HuH-7 (cell line): Measurements from ENCODE around the gene ACSS2.

Experiments
- DNase-seq: peaks from one replicate; pipeline ENCODE4 v3.0.0; 2011; ENCODE audit warnings: low spot score

Gene ACSS2

DNA sequence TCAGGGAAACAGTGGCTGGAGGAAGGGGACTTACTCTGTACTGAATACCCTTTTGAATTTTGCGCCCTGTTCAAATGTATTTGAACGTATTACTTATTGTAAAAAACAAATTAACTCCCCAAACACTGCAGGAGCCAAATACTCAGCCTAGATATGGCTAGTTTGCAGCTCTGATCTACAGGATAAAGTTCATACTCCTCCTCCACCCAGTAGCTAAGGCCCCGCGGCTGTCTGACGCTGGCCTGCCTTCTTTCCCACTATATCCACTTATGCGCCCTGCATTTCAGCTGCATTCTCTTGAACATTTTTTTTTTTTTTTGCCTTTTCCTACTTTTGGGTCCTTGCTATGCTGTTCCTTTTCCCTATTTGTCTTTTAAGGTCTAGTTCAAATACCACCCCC, 72.7 kb downstream of the ACSS2 start:
- no peak for DNase-seq

DNA sequence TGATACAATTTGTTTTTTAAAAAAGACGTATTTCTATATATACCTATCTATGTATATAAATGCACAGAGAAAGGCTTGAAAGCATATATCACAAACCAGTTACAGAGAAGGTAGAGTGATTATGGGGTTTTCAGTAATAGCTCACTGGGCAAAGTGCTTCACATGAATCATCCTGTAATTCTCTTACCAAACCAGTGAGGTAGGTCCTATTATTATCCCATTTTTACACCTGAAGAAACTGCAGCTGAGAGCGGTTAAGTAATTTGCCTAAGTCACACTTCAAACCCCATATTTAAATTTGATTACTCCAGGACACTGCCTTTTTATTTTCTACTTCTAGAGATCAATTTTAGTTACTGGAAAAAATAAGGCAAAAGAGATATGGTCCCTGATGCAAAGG, 74.8 kb downstream of the ACSS2 start:
- no peak for DNase-seq

DNA sequence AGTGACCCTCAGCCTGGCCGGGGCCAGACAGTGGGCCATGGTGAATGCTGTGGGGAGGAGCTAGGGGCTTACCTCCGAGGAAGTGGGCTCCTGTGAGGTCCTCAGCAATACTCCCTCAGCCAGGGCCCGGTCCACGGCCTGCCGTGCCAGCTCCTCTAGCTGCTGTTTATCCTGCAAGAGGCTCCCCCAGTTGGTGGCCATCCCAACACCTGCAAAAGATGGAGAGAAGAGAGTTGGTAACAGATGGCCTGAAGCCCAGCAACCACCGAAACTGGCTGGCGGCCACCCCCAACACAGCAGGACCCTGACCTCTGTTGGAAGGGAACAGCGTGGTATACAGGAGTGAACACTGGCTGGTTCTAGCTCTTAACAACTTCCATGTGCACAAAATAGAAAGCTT, 75.2 kb downstream of the ACSS2 start:
- no peak for DNase-seq

DNA sequence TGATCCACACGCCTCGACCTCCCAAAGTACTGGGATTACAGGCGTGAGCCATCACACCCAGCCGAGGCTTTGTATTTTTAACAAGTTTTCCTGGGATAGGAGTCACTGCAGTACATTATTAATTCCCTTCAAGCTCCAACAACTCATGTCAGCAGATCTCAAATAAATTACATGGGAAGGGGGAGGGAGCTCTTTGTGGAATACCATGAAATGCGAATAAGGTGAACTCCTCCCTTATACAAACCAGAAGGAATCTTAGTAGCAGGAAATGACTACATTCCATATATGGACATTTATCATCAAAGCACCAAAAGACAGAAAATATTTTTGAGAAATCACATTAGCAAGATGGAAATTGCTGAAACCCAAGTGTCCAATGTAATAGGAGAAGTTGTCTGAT, 76.3 kb downstream of the ACSS2 start:
- DNase-seq: no peak

DNA sequence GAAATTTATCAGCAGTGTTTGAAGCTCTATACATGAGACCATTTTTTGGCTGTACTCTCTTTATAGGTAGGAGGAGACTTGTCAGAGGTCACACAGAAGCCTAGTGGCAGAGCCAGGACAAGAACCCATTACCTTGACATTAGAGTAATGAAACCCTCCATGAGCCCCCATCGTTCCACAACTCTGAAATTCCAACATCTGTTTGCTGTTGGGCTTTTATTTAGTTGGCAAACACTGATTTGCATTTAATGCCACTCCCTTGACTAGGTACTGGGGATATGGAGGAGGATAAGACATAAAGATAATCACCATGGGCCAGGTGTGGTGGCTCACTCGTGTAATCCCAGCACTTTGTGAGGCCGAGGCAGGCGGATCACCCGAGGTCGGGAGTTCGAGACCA, 77.5 kb downstream of the ACSS2 start:
- no peak for DNase-seq

DNA sequence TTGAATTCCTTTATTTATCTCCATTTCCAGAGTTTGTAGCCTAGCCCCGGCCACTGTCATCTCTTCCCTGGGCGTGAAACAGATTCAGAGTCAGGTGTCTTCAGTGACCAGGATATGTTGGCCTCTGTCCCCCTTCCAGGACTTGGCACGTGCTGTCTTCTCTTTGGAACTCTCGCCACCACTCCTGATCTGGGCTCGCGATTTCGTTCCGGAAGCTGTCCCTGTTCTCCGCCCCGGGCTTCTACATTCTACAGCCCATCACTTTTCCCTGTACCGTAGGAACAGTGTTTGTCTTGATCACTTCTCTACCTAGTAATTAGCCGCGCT, 78.5 kb downstream of the ACSS2 start:
- DNase-seq: no peak

DNA sequence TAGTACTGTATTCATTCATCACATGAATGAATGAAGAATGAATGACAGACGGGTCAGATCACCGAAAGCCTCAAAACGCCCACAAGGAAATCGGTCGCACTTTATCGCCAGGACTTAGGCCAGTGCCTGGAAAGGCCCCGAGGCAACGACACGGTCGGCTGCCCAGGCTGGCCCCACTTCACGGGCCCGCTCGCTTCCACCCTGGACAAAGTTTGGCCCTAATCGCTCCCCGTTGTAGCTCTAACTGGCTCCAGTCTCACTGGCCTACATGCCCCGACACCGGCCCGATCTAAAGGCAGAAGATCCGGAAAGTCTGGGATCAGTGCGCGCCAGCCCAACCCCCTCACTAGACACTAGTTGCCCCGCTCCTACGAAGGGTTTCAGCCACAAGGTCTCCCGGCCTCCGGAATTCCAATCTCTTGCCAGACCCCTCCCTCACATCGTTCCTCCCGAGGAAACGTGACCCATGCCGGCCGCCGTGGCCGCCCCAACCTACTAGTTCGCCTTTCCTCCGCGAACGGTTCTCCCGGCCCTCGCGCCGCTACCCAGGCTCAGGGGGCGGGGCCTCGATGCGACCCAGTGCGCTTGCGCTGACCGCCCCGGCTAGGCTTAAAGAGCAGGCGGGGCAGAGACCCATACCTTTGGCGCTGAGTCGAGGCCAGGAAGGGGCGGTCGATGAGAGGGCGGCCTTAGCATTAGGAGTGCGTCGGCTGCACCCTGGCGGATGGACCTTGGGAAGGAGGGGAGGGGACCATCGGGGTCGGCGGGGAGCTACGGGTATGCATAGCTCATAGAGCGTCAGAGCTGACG, 79.0 kb downstream of the ACSS2 start, which contains the start of the genes GSS and MYH7B:
Gene GSS, minus strand, starts transcription at position 576 of the 810 bp plus-strand sequence. CDS start 3,954 bp downstream, outside the sequence.
Gene MYH7B, plus strand, starts transcription at position 638 of the 810 bp plus-strand sequence. CDS start 22,138 bp downstream, outside the sequence.
- DNase-seq: peak; percentile 99

DNA sequence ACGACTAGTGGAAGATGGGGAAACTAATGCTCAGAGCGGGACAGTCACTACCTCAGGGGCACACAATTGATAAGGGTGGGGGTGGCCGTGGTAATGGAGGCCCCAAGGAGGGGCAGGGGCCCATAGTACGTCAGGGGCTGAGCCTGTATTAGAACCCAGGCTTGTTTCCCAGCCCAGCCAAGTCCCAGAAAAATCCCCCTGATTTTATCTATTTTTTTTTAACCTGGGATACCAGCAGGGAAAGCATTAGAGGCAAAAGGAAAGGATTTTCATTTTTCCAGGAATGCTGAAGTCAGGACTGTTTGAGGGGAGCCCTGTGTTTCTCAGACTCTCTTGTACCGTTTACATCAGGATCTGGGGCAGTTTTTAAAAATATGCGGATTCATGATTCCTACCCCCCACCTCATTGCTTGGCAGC, 79.6 kb downstream of the ACSS2 start:
- no peak for DNase-seq

DNA sequence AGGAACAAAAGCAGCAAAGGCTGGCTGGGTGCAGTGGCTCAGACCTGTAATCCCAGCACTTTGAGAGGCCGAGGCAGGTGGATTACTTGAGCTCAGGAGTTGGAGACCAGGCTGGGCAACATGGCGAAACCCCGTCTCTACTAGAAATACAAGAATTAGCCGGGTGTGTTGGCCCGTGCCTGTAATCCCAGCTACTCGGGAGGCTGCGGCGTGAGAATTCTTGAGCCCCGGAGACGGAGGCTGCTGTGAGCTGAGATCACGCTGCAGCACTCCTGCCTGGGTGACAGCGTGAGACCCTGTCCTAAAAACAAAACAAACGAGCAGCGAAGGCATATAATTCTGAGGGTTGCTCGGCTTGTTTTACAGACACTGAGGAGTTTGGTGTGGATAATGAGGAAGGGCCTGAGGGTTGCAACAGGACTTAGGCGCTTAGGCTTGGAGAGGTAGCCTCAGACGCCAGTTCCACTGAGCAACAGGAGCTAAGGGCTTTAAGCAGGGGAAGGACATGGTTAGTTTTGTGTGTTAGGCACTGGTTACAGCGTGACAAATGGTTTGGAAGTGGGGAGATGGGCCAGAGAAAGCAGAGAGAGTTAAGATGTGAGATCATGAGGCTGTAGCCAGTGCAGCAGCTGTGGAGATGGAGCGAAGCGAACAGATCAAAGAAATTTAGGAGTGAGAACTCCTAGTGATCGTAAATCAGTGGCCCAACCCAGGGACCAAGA, 80.5 kb downstream of the ACSS2 start:
- no peak for DNase-seq

DNA sequence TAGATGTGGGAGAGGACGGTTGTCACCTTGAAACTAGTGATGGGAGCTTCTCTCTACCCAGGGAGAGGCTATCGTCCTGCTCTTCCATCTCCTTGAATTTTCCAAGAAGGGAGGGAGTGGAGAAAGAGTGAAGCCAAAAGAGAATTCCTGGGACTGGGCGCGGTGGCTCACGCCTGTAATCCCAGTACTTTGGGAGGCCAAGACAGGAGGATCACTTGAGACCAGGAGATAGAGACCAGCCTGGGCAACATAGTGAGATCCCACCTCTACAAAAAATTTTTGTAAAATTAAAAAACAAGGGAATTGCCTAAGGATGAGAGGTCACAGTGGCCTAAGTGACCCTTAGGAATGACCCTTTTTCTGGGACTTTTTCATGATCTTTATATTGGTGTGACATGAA, 88.1 kb downstream of the ACSS2 start:
- DNase-seq: no peak

DNA sequence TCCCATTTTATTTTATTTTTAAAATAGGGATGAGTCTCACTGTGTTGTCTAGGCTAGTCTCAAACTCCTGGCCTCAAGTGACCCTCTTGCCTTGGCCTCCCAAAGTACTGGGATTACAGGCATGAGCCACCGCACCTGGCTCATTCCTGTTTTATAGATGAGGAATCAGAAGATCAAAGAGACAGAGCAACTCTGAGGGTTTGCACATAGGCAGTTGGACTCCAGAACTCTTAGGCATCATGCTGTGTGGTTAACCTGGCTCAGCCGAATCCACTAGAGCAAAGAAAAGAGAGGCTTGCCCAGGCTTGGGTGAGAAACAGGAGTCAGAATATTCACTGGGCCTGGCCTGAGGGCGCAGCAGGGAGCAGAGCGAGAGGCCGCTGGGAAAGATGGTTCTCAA, 88.6 kb downstream of the ACSS2 start:
- DNase-seq: no peak

DNA sequence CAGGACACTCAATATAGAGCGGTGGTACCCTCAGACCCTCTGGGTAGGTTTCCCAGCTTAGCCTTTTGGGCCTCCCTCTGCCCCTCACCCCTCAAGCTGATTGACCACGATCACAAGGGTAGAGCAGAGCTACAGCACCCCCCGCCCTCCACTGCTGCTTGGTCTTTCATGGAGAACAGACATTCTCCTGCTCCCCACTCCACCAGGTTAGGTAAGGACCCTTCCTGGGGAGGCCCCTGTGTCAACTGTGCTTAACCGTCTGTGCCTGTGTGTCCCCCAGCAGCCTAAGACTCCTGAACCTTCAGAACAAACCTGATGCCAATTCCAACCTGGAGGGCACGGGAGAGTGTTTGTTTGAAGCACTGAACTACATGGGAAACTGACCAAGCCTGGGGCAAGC, 91.0 kb downstream of the ACSS2 start:
- DNase-seq: no peak

DNA sequence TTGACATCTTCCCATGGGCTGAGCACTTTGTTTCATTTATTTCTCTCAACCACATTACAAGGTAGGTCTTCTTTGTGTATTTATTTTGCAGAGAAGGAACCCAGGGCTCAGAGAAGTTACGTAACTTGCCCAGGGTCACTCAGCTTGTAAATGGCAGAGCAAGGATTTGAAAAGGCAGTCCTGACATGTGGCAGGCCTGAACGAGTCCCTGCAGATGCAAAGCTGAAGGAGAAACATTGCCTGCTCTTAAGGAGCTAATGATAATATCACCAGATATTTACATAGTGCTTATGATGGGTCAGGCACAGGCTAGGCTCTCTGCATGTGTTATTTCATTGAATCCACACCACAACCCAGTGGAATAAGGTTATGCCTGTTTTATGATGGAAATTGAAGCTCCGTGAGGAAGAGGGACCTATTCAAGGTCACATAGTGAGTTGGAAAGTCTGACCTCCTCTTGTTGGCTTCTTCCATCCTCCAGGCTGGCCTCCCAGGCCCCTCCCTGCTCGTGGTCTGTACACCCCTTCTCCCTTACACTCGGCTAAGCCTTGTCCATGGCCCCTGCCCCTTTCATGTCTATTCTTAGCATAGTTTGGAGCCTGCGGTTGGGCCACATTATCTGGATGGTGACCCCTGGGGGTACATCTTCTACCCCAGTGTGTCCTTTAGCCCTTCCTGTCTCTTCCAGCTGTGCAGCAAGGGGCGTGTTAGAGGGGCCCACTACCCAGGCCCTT, 91.8 kb downstream of the ACSS2 start:
- DNase-seq: no peak

DNA sequence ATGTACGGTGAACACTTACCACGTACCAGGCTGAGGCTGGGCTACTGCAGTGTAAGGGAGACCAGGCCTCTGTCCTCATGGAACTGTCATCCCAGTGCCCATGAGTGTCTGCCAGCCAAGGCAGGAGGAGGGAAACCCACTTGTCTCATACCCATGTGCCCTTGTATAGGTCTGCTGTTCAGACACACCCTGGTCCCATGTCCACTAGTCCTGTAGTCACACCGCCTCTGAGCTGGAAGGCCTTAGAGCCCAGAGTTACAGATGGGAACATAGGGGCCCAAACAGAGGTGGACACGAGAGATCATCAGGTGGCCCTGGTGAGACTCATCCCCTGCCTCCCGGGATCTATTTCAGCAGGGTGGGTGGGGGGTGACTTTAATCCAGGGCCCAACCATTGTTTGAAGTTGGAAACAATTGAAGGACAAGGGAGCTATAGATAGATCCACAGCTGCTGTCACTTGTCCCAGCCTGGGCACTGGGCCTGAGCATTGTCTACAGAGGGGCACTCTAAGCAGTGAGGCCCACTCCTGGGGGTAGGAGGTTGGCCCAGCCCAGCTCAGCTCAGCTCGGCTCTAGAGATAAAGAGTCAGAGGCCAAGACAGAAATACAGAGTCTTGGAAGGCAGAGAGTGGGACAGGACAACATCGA, 93.9 kb downstream of the ACSS2 start:
- DNase-seq: no peak

DNA sequence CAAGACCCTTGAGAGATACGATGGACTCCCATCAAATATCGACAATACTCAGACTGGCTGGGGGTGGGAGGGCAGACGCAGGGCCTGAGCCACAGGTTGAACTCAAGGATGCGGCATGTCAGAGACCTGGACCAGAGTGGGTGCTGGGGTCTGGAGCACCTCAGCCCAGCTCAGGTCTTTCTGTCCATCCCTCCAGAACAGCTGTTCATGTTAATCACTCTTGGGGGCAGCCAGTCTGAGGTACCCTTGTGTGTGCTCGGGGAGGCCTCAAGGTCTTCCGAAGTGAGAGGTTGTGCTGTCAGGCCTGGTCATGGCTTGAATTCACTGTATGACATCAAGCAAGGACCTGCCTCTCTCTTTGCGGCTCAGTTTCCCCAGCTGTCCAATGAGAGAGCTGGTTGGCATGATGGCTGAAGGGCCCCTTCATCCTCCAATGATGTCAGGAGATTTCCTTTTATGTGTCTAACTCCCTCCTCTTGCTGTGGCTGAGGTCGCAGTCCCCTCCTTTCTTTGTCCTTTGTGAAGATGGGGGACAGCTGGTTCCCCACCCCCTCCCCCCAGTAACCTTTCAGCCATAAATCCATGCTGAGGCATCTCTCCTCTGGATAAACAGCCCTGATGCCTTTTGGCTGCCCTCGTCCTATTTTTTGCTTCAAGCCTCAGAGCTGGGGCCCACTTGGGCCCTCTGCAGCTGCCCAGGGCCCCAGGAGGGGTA, 94.6 kb downstream of the ACSS2 start:
- DNase-seq: no peak

DNA sequence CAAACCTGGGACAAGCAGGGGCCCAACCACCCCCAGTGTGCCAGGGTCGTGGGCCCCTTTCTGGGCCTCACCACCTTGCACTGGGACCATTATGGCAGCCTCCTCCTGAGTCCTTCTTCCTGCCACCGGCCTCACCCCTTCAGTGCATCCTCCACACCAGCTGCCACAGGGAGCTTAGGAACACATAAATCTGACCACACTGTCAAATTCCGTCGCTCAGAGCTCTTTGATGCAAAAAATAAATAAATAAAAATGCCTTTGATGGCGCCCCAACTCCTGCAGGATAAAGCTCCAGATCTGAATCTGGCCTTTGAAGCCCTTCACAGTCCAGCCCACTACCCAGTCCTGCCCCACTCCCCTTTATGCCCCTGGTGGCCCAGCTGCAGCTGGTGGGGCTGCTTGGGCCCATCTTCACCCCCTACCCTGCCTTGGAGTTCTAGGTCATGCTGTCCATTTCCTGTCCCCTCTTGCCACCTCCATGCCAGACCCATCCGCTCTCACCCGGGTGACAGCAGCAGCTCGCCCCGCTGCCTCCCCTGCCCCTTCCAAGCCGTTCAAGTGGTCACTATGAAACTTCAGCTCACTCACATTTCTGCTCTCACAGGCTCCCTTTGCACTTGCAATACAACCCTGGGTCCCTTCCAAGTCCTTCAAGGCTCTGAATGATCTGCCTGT, 95.3 kb downstream of the ACSS2 start:
- DNase-seq: no peak

DNA sequence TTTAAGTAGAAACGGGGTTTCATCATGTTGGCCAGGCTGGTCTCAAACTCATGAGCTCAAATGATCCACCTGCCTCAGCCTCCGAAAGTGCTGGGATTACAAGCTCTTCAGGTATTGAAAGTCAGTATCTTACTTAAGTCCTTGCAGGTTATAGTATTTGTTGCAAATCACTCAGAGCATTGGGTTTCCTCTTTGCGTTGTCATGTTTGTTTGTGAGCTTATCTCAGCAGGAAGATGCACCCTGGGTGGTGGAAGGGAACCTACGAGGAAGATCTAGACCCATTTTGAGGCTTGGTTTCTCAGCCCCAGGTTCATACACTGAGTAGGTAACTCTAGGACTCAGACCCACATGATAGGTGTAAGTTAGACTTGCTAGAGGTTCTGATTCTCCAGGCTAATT, 97.8 kb downstream of the ACSS2 start:
- DNase-seq: no peak

DNA sequence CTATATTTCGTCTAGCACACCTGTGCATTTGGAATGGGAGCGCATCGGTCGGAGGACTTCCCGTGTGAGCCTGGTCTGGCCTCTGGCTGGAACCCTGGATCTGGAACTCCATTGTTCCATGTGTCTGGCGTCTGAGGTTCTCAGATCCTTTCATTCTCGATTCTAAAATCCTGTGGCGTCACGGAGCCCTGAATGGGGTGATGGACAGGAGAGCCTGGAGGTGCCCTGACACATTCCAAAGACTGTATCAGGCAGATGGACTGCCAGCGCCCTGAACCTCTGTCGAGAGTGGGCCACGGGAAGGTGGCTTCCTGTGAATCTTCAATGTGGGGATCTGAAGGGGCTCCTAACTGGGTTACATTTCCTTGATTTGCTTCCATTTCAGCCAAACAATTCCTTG, 99.9 kb downstream of the ACSS2 start:
- no peak for DNase-seq
